Endothelial cell of umbilical vein (primary cell): ENCODE data around the gene NIPBL. TPM values are rescaled to one million over a fixed set of nuclear protein-coding genes. Genes with fewer than 3 reads are reported as not detected.

Experiments used
- BruUV-seq: library from RNA; stranded (reverse); fragments of 400-500 nt; replicated peaks from 2 replicates; lab custom pipeline; 2021; lab: Mats Ljungman, UMichigan
- CTCF ChIA-PET: fragments of 300-600, 350-600 bp; sonication (Branson Sonifier 250); formaldehyde crosslinking; loops from one replicate; lab custom pipeline; 2021; ENCODE audit warnings: antibody characterized with exemption, inconsistent platforms; lab: Charles Lee
- POLR2A ChIA-PET: fragments of 300-600, 350-600 bp; sonication (Branson Sonifier 250); formaldehyde crosslinking; loops from one replicate; lab custom pipeline; 2021; ENCODE audit warnings: antibody characterized with exemption, inconsistent platforms; lab: Charles Lee
- DNase-seq: peaks from one replicate; pipeline ENCODE4 v3.0.0-alpha.2; 2011; ENCODE audit warnings: low read depth, low spot score
- FAIRE-seq: peaks from 2 replicates; lab custom pipeline; 2011; peaks lifted over from hg19 to GRCh38; lab: Jason Lieb, UNC
- H2AFZ ChIP-seq: 2 replicates; pipeline ENCODE4 v1.6.0; 2012; ENCODE audit warnings: low read depth, low read length, control low read depth, inconsistent platforms
- H3K27ac ChIP-seq: 2 replicates; pipeline ENCODE4 v1.5.1; 2011; ENCODE audit warnings: low read depth, mild to moderate bottlenecking, control low read depth, low read length, moderate library complexity; ENCODE audit not compliant: insufficient read depth
- H3K27me3 ChIP-seq, 2 experiments: 2 replicates each; pipeline versions ENCODE4 v1.6.0 to v1.6.1; 2011; ENCODE audit warnings: low read length in 2 of 2, mixed read lengths in 1 of 2; ENCODE audit not compliant: control insufficient read depth in 2 of 2, insufficient read depth in 2 of 2
- H3K36me3 ChIP-seq, 2 experiments: 2 replicates in 1 of 2; 3 replicates in 1 of 2; pipeline ENCODE4 v1.5.1; 2011; ENCODE audit warnings: low read length in 2 of 2, mild to moderate bottlenecking in 1 of 2, moderate library complexity in 1 of 2; ENCODE audit not compliant: control insufficient read depth in 2 of 2, insufficient read depth in 2 of 2; ENCODE audit errors: extremely low read depth in 1 of 2
- H3K4me1 ChIP-seq: 3 replicates; pipeline ENCODE4 v1.5.1; 2011; ENCODE audit warnings: mild to moderate bottlenecking, low read length; ENCODE audit not compliant: control insufficient read depth, insufficient read depth; ENCODE audit errors: extremely low read depth
- H3K4me2 ChIP-seq: 2 replicates; pipeline ENCODE4 v1.6.1; 2011; ENCODE audit warnings: low read length, control low read depth, mixed read lengths; ENCODE audit not compliant: insufficient read depth
- H3K4me3 ChIP-seq, 3 experiments: fragments of 200-600 bp in 1 of 3; sonication (generic), shearing (Covaris generic) in 1 of 3; replicated peaks in 1 of 3; 2 replicates each; pipeline ENCODE4 v1.5.1; 2011 to 2016; ENCODE audit warnings: control low read depth in 3 of 3, low read length in 3 of 3, mild to moderate bottlenecking in 2 of 3, inconsistent platforms in 1 of 3, low read depth in 1 of 3, moderate library complexity in 1 of 3; ENCODE audit not compliant: insufficient read depth in 1 of 3
- H3K79me2 ChIP-seq: 2 replicates; pipeline ENCODE4 v1.6.0; 2012; ENCODE audit warnings: low read length, inconsistent platforms; ENCODE audit not compliant: control insufficient read depth, insufficient read depth
- H3K9ac ChIP-seq: replicated peaks from 2 replicates; pipeline ENCODE3; 2011; ENCODE audit warnings: low read length, control low read depth; ENCODE audit not compliant: insufficient read depth; ENCODE audit errors: extremely low read depth
- H3K9me1 ChIP-seq: replicated peaks from 3 replicates; pipeline ENCODE4 v1.6.0; 2011; ENCODE audit warnings: mild to moderate bottlenecking, low read length; ENCODE audit not compliant: control insufficient read depth, insufficient read depth; ENCODE audit errors: extremely low read depth
- H3K9me3 ChIP-seq: replicated peaks from 2 replicates; pipeline ENCODE4 v1.5.1; 2012; ENCODE audit warnings: low read length, inconsistent platforms; ENCODE audit not compliant: control insufficient read depth, insufficient read depth
- H4K20me1 ChIP-seq: replicated peaks from 2 replicates; pipeline ENCODE3; 2011; ENCODE audit warnings: mild to moderate bottlenecking, low read length; ENCODE audit not compliant: control insufficient read depth, insufficient read depth; ENCODE audit errors: extremely low read depth
- EZH2 ChIP-seq: IDR thresholded peaks from 2 replicates; pipeline ENCODE4 v1.6.1; 2012; ENCODE audit warnings: borderline replicate concordance, low read depth, mild to moderate bottlenecking, moderate library complexity, low read length, inconsistent platforms; ENCODE audit not compliant: severe bottlenecking
- FOS ChIP-seq: IDR thresholded peaks from 2 replicates; pipeline ENCODE4 v1.6.1; 2011; ENCODE audit warnings: mild to moderate bottlenecking, low read length, moderate library complexity, borderline replicate concordance; ENCODE audit not compliant: insufficient read depth
- GATA2 ChIP-seq: IDR thresholded peaks from 2 replicates; pipeline ENCODE4 v1.7.0; 2011; ENCODE audit warnings: low read depth, mild to moderate bottlenecking, moderate library complexity, mixed read lengths, low read length; ENCODE audit not compliant: insufficient read length, insufficient read depth
- JUN ChIP-seq: IDR thresholded peaks from 2 replicates; pipeline ENCODE4 v1.6.1; 2011; ENCODE audit warnings: borderline replicate concordance, low read depth; ENCODE audit not compliant: insufficient read length, insufficient read depth
- MYC ChIP-seq: IDR thresholded peaks from one replicate; pipeline ENCODE4 v1.6.1; 2011; ENCODE audit warnings: mild to moderate bottlenecking, low read depth, low read length
- POLR2A ChIP-seq: IDR thresholded peaks from 2 replicates; pipeline ENCODE4 v1.6.1; 2012; ENCODE audit warnings: low read depth, mild to moderate bottlenecking, control low read depth, low read length
- POLR2AphosphoS5 ChIP-seq: IDR thresholded peaks from 2 replicates; pipeline ENCODE4 v1.6.1; 2012; ENCODE audit warnings: low read depth, mild to moderate bottlenecking, control low read depth, low read length, moderate library complexity; ENCODE audit not compliant: insufficient read depth
- dilution Hi-C: fragments of 300-500 bp; cut with MboI; formaldehyde crosslinking; loops from one replicate; pipeline ENCODE4 v1.15.0; 2019; ENCODE audit warnings: low sequenced_read_pairs; ENCODE audit not compliant: extremely low pct_ligation_motif_present
- intact Hi-C: fragments of 100-400 bp; cut with micrococcal nuclease; formaldehyde crosslinking; loops from one replicate; pipeline ENCODE4 v1.10.0; 2022
- polyA plus RNA-seq, 4 experiments: library from polyadenylated mRNA; depleted of rRNA in 3 of 4; stranded (reverse) in 3 of 4; unstranded in 1 of 4; fragments of >200 nt; gene quantifications; 2 replicates each; pipeline versions ENCODE4 v1.2.1 to v1.2.3, GENCODE V29; 2011 to 2012; ENCODE audit warnings: missing spikeins in 1 of 4
- total RNA-seq: library from RNA; stranded (reverse); gene quantifications from 2 replicates; pipeline ENCODE4 v1.2.3, GENCODE V29; 2021
- TF ChIP-seq, protein P1 (sequence below), 2 donors: IDR thresholded peaks; 1 replicate in 1 of 2; 2 replicates in 1 of 2; pipeline ENCODE4 v1.5.1; 2011; ENCODE audit warnings: low read length in 2 of 2, mild to moderate bottlenecking in 2 of 2, moderate library complexity in 2 of 2, control low read depth in 1 of 2, inconsistent platforms in 1 of 2, low read depth in 1 of 2; ENCODE audit not compliant: insufficient read depth in 1 of 2; ENCODE audit errors: extremely low read depth in 1 of 2
- TF ChIP-seq, protein P2 (sequence below): IDR thresholded peaks from 2 replicates; pipeline ENCODE4 v1.6.1; 2011; ENCODE audit not compliant: insufficient read depth, insufficient read length

The NIPBL gene
- total and polyA plus RNA-seq, 2 donors (not counting 3 experiments of a cell fraction or from before 2014, with no cell fraction given), result 15.5 to 50.7 TPM

DNA sequence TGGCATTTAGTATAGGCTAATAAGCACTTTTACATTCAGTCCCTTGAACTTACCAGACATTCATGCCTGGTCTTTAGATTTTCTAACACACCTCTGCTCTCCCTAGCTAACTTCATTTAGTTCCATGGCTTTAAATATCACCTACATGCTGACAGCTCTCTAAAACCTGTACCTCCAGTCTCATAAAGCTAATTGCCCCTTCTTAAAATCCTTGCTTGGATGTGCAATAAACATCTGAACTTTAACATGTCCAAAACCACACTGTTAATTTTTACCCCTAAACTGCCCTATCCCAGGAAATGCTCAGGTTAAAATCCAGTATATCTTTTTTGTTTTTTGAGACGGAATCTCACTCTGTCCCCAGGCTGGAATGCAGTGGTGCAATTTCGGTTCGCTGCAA, 232.8 kb downstream of the NIPBL start:
- Histone ChIP-seq H3K9ac (no peak overlapping the region), H3K9me1 (no peaks in the 10 kb centered on the region), H2AFZ (no peak overlapping the region), H3K4me1 (no peaks in the 10 kb centered on the region), H3K9me3 (no peaks in the 10 kb centered on the region), H3K4me3 (no peak overlapping the region), H3K79me2 (no peaks in the 10 kb centered on the region), H3K27me3 (no peaks in the 10 kb centered on the region), H3K4me2 (no peak overlapping the region), H3K27ac (no peak overlapping the region), H4K20me1 (no peaks in the 10 kb centered on the region), H3K36me3 (peaks cover 2 to 4% of the 10 kb centered on the region in 2 experiments)
- no peak for FAIRE-seq
- intact Hi-C loops, result no loop called here
- POLR2A ChIA-PET, result no interaction called here
- TF ChIP-seq, protein P1, sequence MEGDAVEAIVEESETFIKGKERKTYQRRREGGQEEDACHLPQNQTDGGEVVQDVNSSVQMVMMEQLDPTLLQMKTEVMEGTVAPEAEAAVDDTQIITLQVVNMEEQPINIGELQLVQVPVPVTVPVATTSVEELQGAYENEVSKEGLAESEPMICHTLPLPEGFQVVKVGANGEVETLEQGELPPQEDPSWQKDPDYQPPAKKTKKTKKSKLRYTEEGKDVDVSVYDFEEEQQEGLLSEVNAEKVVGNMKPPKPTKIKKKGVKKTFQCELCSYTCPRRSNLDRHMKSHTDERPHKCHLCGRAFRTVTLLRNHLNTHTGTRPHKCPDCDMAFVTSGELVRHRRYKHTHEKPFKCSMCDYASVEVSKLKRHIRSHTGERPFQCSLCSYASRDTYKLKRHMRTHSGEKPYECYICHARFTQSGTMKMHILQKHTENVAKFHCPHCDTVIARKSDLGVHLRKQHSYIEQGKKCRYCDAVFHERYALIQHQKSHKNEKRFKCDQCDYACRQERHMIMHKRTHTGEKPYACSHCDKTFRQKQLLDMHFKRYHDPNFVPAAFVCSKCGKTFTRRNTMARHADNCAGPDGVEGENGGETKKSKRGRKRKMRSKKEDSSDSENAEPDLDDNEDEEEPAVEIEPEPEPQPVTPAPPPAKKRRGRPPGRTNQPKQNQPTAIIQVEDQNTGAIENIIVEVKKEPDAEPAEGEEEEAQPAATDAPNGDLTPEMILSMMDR (IDR thresholded peaks at IDR 0.05; ENCODE audit: extremely low read depth in 1 of 2, insufficient read depth in 1 of 2, low read depth in 1 of 2, low read length in 2 of 2), result no peak
- TF ChIP-seq POLR2AphosphoS5 (no peak), GATA2 (no peak), FOS (no peak), POLR2A (no peak), EZH2 (no peak), JUN (no peak), MYC (no peak)
- TF ChIP-seq, protein P2, sequence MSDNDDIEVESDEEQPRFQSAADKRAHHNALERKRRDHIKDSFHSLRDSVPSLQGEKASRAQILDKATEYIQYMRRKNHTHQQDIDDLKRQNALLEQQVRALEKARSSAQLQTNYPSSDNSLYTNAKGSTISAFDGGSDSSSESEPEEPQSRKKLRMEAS, result no peak
- no TSS peak for BruUV-seq
- CTCF ChIA-PET, result no interaction called here
- DNase-seq, result no peak
- dilution Hi-C loops, result no loop called here
